ENCODE results near the gene SLC34A3.
A peak's percentile ranks its signal among the peaks of the same experiment; 100 is the strongest.
"Not testable (repeated sequence)": the region's sequence is repeated elsewhere in the genome, so short reads cannot be mapped to it uniquely, and the experiment has no call there.

The SLC34A3 gene

GRCh38 chr9:137241490-137242268 lies 11.0 kb downstream of the SLC34A3 start:
- DNase-seq (ENCODE audit: low read depth in 2 of 2) = peak; percentile 56 to 61

GRCh38 chr9:137242269-137243203 lies 11.8 kb downstream of the SLC34A3 start:
- DNase-seq (ENCODE audit: low read depth in 2 of 2) = no peak

GRCh38 chr9:137243266-137243625 lies 12.5 kb downstream of the SLC34A3 start:
- DNase-seq (ENCODE audit: low read depth in 2 of 2) = not testable (repeated sequence)

- no peak for DNase-seq (ENCODE audit: low read depth in 2 of 2)
Measured at GRCh38 chr9:137243626-137244485, 13.2 kb downstream of the SLC34A3 start.

- DNase-seq (ENCODE audit: low read depth in 2 of 2) = no peak
Measured at GRCh38 chr9:137244486-137245449, 14.1 kb downstream of the SLC34A3 start.

GRCh38 chr9:137245450-137246421 lies 15.0 kb downstream of the SLC34A3 start:
- no peak for DNase-seq (ENCODE audit: low read depth in 2 of 2)

- DNase-seq (ENCODE audit: low read depth in 2 of 2) = no peak
Measured at GRCh38 chr9:137247135-137247915, 16.6 kb downstream of the SLC34A3 start.

GRCh38 chr9:137247916-137248175 lies 17.1 kb downstream of the SLC34A3 start:
- DNase-seq (ENCODE audit: low read depth in 2 of 2) = no peak

GRCh38 chr9:137250329-137251193 lies 19.9 kb downstream of the SLC34A3 start:
- no peak for DNase-seq (ENCODE audit: low read depth in 2 of 2)

GRCh38 chr9:137251194-137251461 lies 20.4 kb downstream of the SLC34A3 start, which contains the start of gene STPG3:
TSS of gene STPG3 (plus strand) at chr9:137251286. CDS start at chr9:137251287, 1 bp downstream.
- DNase-seq (ENCODE audit: low read depth in 2 of 2) = no peak

GRCh38 chr9:137251490-137252268 lies 21.0 kb downstream of the SLC34A3 start:
- DNase-seq (ENCODE audit: low read depth in 2 of 2) = no peak

- no peak for DNase-seq (ENCODE audit: low read depth in 2 of 2)
Measured at GRCh38 chr9:137252555-137253506, 22.1 kb downstream of the SLC34A3 start.

GRCh38 chr9:137253717-137254623 lies 23.3 kb downstream of the SLC34A3 start:
- no peak for DNase-seq (ENCODE audit: low read depth in 2 of 2)

- peak; percentile 91 to 94 for DNase-seq (ENCODE audit: low read depth in 2 of 2)
Measured at GRCh38 chr9:137254624-137255447, 24.1 kb downstream of the SLC34A3 start, which contains the start of gene NELFB. TSS of gene NELFB (plus strand) at chr9:137255327.
